ENCODE data around the gene MCF2L2.

Gene MCF2L2

GRCh38 chr3:183369117-183369516, 59.3 kb downstream of the MCF2L2 start:
- DNase-seq: no peak

GRCh38 chr3:183360971-183361624, 67.3 kb downstream of the MCF2L2 start:
- no peak for DNase-seq

- DNase-seq: no peak
Measured at GRCh38 chr3:183359036-183359435, 69.4 kb downstream of the MCF2L2 start.

- no peak for DNase-seq
Measured at GRCh38 chr3:183357564-183358079, 70.8 kb downstream of the MCF2L2 start.

GRCh38 chr3:183356920-183357319, 71.5 kb downstream of the MCF2L2 start:
- DNase-seq: no peak

- no peak for DNase-seq
Measured at GRCh38 chr3:183354874-183355273, 73.5 kb downstream of the MCF2L2 start.

- DNase-seq: no peak
Measured at GRCh38 chr3:183354325-183354831, 74.0 kb downstream of the MCF2L2 start.

- DNase-seq: no peak
Measured at GRCh38 chr3:183353421-183353820, 75.0 kb downstream of the MCF2L2 start.

GRCh38 chr3:183350164-183350563, 78.3 kb downstream of the MCF2L2 start:
- no peak for DNase-seq

- DNase-seq: no peak
Measured at GRCh38 chr3:183349421-183350157, 78.8 kb downstream of the MCF2L2 start.

GRCh38 chr3:183342824-183343223, 85.6 kb downstream of the MCF2L2 start:
- DNase-seq: no peak

GRCh38 chr3:183341545-183342288, 86.7 kb downstream of the MCF2L2 start:
- no peak for DNase-seq

- no peak for DNase-seq
Measured at GRCh38 chr3:183340222-183340621, 88.2 kb downstream of the MCF2L2 start.

- DNase-seq: no peak
Measured at GRCh38 chr3:183339461-183340086, 88.8 kb downstream of the MCF2L2 start.

- DNase-seq: no peak
Measured at GRCh38 chr3:183338520-183338919, 89.9 kb downstream of the MCF2L2 start.

GRCh38 chr3:183332487-183332886, 95.9 kb downstream of the MCF2L2 start:
- DNase-seq: no peak

GRCh38 chr3:183331498-183331897, 96.9 kb downstream of the MCF2L2 start:
- DNase-seq: no peak

GRCh38 chr3:183330881-183331280, 97.5 kb downstream of the MCF2L2 start:
- DNase-seq: no peak

- no peak for DNase-seq
Measured at GRCh38 chr3:183329543-183329942, 98.9 kb downstream of the MCF2L2 start.

GRCh38 chr3:183328823-183329222, 99.6 kb downstream of the MCF2L2 start:
- DNase-seq: no peak

- no peak for DNase-seq
Measured at GRCh38 chr3:183328164-183328563, 100.3 kb downstream of the MCF2L2 start.

GRCh38 chr3:183327343-183327742, 101.1 kb downstream of the MCF2L2 start:
- DNase-seq: no peak

- DNase-seq: no peak
Measured at GRCh38 chr3:183324083-183324482, 104.3 kb downstream of the MCF2L2 start.

Measured in DMS 273 treated with DMSO at 0.1 percent for 48 hours (cell line).